H1 (cell line): Measurements from ENCODE around the gene TJP3. TPM values are rescaled to one million over a fixed set of nuclear protein-coding genes. Genes with fewer than 3 reads are reported as not detected.

Experiments
- CHD1 ChIP-seq: IDR thresholded peaks from 2 replicates; pipeline ENCODE4 v1.6.1; 2012; ENCODE audit warnings: low read depth, low read length, improper control_type of control experiment
- polyA plus RNA-seq, 7 experiments: library from polyadenylated mRNA; depleted of rRNA in 3 of 7; stranded (reverse) in 5 of 7; unstranded in 2 of 7; fragments of >200 nt in 5 of 7; fragments of 200-250 nt in 2 of 7; gene quantifications; 1 replicate in 5 of 7; 2 replicates in 1 of 7; 4 replicates in 1 of 7; pipeline versions ENCODE4 v1.2.1 to v1.2.3, GENCODE V29; 2011 to 2013; ENCODE audit warnings: missing spikeins in 2 of 7, mixed read lengths in 2 of 7
- total RNA-seq: library from RNA; stranded (reverse); fragmentation: NEBNext Ultra II Directional; extraction: Animal tissue kit (Norgen Biotek cat#: 25700); gene quantifications from 2 replicates; pipeline ENCODE4 v1.2.1, GENCODE V29; 2021

Gene TJP3
- total and polyA plus RNA-seq, 2 of the 8 experiments (the other 6 are each of a cell fraction or from before 2014, with no cell fraction given): 17.1 to 26.1 TPM

GRCh38 chr19:3699741-3700241 is 8.4 kb upstream of the TJP3 start (continued):
- no peak for TF ChIP-seq CHD1
